HL-60 (cell line): ENCODE data around the gene RELN.

ENCODE experiments used
- GABPA ChIP-seq: IDR thresholded peaks from 2 replicates; pipeline ENCODE4 v1.6.1; 2012; ENCODE audit warnings: low read depth
- TF ChIP-seq, protein P1 (sequence below): IDR thresholded peaks from one replicate; pipeline ENCODE4 v1.5.1; 2011; ENCODE audit warnings: low read length, control low read depth, inconsistent platforms; ENCODE audit not compliant: insufficient read depth

DNA sequence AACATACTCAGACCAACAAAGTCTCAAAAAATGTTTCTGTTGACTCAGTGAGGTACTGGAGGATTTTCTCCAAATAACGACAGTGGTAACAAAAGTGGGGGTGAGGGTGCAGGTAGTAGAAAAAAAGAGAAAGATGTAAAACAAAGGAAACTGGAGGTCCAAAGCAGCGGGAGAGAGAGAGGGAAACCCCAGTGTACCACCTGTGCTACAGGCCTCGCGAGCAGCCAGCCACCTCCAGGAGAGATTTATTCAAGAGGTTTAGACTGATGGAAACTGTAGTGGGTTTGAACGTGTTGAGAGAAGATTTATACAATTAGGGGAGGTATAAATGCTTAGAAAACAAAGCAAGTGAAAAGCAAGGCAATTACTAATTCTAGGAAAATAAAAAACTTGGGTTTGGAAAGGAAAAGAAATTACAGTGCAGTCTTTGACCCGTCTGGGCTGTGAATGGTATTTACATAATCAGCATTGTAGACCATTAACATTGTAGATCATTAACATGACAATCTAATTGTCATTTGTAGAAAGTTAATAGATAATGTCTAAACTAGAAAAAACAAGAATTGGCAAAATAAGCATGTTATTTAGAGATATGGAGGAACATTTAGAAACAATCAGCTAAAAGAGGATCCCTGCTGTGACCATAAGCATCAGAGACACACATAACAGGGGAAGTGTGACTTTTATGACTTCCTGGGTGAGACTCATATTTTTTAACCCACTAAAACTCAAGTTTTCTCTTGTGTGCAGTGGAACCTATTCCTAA is 180.0 kb downstream of the RELN start:
- TF ChIP-seq, protein P1, sequence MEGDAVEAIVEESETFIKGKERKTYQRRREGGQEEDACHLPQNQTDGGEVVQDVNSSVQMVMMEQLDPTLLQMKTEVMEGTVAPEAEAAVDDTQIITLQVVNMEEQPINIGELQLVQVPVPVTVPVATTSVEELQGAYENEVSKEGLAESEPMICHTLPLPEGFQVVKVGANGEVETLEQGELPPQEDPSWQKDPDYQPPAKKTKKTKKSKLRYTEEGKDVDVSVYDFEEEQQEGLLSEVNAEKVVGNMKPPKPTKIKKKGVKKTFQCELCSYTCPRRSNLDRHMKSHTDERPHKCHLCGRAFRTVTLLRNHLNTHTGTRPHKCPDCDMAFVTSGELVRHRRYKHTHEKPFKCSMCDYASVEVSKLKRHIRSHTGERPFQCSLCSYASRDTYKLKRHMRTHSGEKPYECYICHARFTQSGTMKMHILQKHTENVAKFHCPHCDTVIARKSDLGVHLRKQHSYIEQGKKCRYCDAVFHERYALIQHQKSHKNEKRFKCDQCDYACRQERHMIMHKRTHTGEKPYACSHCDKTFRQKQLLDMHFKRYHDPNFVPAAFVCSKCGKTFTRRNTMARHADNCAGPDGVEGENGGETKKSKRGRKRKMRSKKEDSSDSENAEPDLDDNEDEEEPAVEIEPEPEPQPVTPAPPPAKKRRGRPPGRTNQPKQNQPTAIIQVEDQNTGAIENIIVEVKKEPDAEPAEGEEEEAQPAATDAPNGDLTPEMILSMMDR: no peak
- no peak for TF ChIP-seq GABPA
